Endothelial cell of umbilical vein (primary cell): Measurements from ENCODE around the gene AUTS2. TPM values are rescaled to one million over a fixed set of nuclear protein-coding genes. Genes with fewer than 3 reads are reported as not detected.

Experiments used
- BruUV-seq: library from RNA; stranded (reverse); fragments of 400-500 nt; replicated peaks from 2 replicates; lab custom pipeline; 2021; lab: Mats Ljungman, UMichigan
- CTCF ChIA-PET: fragments of 300-600, 350-600 bp; sonication (Branson Sonifier 250); formaldehyde crosslinking; loops from one replicate; lab custom pipeline; 2021; ENCODE audit warnings: antibody characterized with exemption, inconsistent platforms; lab: Charles Lee
- POLR2A ChIA-PET: fragments of 300-600, 350-600 bp; sonication (Branson Sonifier 250); formaldehyde crosslinking; loops from one replicate; lab custom pipeline; 2021; ENCODE audit warnings: antibody characterized with exemption, inconsistent platforms; lab: Charles Lee
- DNase-seq: peaks from one replicate; pipeline ENCODE4 v3.0.0-alpha.2; 2011; ENCODE audit warnings: low read depth, low spot score
- FAIRE-seq: peaks from 2 replicates; lab custom pipeline; 2011; peaks lifted over from hg19 to GRCh38; lab: Jason Lieb, UNC
- H2AFZ ChIP-seq: 2 replicates; pipeline ENCODE4 v1.6.0; 2012; ENCODE audit warnings: low read depth, low read length, control low read depth, inconsistent platforms
- H3K27ac ChIP-seq: 2 replicates; pipeline ENCODE4 v1.5.1; 2011; ENCODE audit warnings: low read depth, mild to moderate bottlenecking, control low read depth, low read length, moderate library complexity; ENCODE audit not compliant: insufficient read depth
- H3K27me3 ChIP-seq, 2 experiments: 2 replicates each; pipeline versions ENCODE4 v1.6.0 to v1.6.1; 2011; ENCODE audit warnings: low read length in 2 of 2, mixed read lengths in 1 of 2; ENCODE audit not compliant: control insufficient read depth in 2 of 2, insufficient read depth in 2 of 2
- H3K36me3 ChIP-seq, 2 experiments: 2 replicates in 1 of 2; 3 replicates in 1 of 2; pipeline ENCODE4 v1.5.1; 2011; ENCODE audit warnings: low read length in 2 of 2, mild to moderate bottlenecking in 1 of 2, moderate library complexity in 1 of 2; ENCODE audit not compliant: control insufficient read depth in 2 of 2, insufficient read depth in 2 of 2; ENCODE audit errors: extremely low read depth in 1 of 2
- H3K4me1 ChIP-seq: 3 replicates; pipeline ENCODE4 v1.5.1; 2011; ENCODE audit warnings: mild to moderate bottlenecking, low read length; ENCODE audit not compliant: control insufficient read depth, insufficient read depth; ENCODE audit errors: extremely low read depth
- H3K4me2 ChIP-seq: 2 replicates; pipeline ENCODE4 v1.6.1; 2011; ENCODE audit warnings: low read length, control low read depth, mixed read lengths; ENCODE audit not compliant: insufficient read depth
- H3K4me3 ChIP-seq, 3 experiments: fragments of 200-600 bp in 1 of 3; sonication (generic), shearing (Covaris generic) in 1 of 3; replicated peaks in 1 of 3; 2 replicates each; pipeline ENCODE4 v1.5.1; 2011 to 2016; ENCODE audit warnings: control low read depth in 3 of 3, low read length in 3 of 3, mild to moderate bottlenecking in 2 of 3, inconsistent platforms in 1 of 3, low read depth in 1 of 3, moderate library complexity in 1 of 3; ENCODE audit not compliant: insufficient read depth in 1 of 3
- H3K79me2 ChIP-seq: 2 replicates; pipeline ENCODE4 v1.6.0; 2012; ENCODE audit warnings: low read length, inconsistent platforms; ENCODE audit not compliant: control insufficient read depth, insufficient read depth
- H3K9ac ChIP-seq: replicated peaks from 2 replicates; pipeline ENCODE3; 2011; ENCODE audit warnings: low read length, control low read depth; ENCODE audit not compliant: insufficient read depth; ENCODE audit errors: extremely low read depth
- H3K9me1 ChIP-seq: replicated peaks from 3 replicates; pipeline ENCODE4 v1.6.0; 2011; ENCODE audit warnings: mild to moderate bottlenecking, low read length; ENCODE audit not compliant: control insufficient read depth, insufficient read depth; ENCODE audit errors: extremely low read depth
- H3K9me3 ChIP-seq: replicated peaks from 2 replicates; pipeline ENCODE4 v1.5.1; 2012; ENCODE audit warnings: low read length, inconsistent platforms; ENCODE audit not compliant: control insufficient read depth, insufficient read depth
- H4K20me1 ChIP-seq: replicated peaks from 2 replicates; pipeline ENCODE3; 2011; ENCODE audit warnings: mild to moderate bottlenecking, low read length; ENCODE audit not compliant: control insufficient read depth, insufficient read depth; ENCODE audit errors: extremely low read depth
- CTCF ChIP-seq, 2 donors: IDR thresholded peaks; 1 replicate in 1 of 2; 2 replicates in 1 of 2; pipeline ENCODE4 v1.5.1; 2011; ENCODE audit warnings: low read length in 2 of 2, mild to moderate bottlenecking in 2 of 2, moderate library complexity in 2 of 2, control low read depth in 1 of 2, inconsistent platforms in 1 of 2, low read depth in 1 of 2; ENCODE audit not compliant: insufficient read depth in 1 of 2; ENCODE audit errors: extremely low read depth in 1 of 2
- FOS ChIP-seq: IDR thresholded peaks from 2 replicates; pipeline ENCODE4 v1.6.1; 2011; ENCODE audit warnings: mild to moderate bottlenecking, low read length, moderate library complexity, borderline replicate concordance; ENCODE audit not compliant: insufficient read depth
- GATA2 ChIP-seq: IDR thresholded peaks from 2 replicates; pipeline ENCODE4 v1.7.0; 2011; ENCODE audit warnings: low read depth, mild to moderate bottlenecking, moderate library complexity, mixed read lengths, low read length; ENCODE audit not compliant: insufficient read length, insufficient read depth
- dilution Hi-C: fragments of 300-500 bp; cut with MboI; formaldehyde crosslinking; loops from one replicate; pipeline ENCODE4 v1.15.0; 2019; ENCODE audit warnings: low sequenced_read_pairs; ENCODE audit not compliant: extremely low pct_ligation_motif_present
- intact Hi-C: fragments of 100-400 bp; cut with micrococcal nuclease; formaldehyde crosslinking; loops from one replicate; pipeline ENCODE4 v1.10.0; 2022
- polyA plus RNA-seq, 4 experiments: library from polyadenylated mRNA; depleted of rRNA in 3 of 4; stranded (reverse) in 3 of 4; unstranded in 1 of 4; fragments of >200 nt; gene quantifications; 2 replicates each; pipeline versions ENCODE4 v1.2.1 to v1.2.3, GENCODE V29; 2011 to 2012; ENCODE audit warnings: missing spikeins in 1 of 4
- total RNA-seq: library from RNA; stranded (reverse); gene quantifications from 2 replicates; pipeline ENCODE4 v1.2.3, GENCODE V29; 2021

AUTS2 gene
- total and polyA plus RNA-seq, 2 donors (not counting 3 experiments of a cell fraction or from before 2014, with no cell fraction given) = 0.59 to 8.0 TPM

GRCh38 chr7:70645876-70646351 is 1047.6 kb downstream of the AUTS2 start:
- no peak for FAIRE-seq
- ChIA-PET CTCF (no interaction called here), POLR2A (no interaction called here)
- Histone ChIP-seq H3K9me3 (no peaks in the 10 kb centered on the region), H3K9me1 (no peaks in the 10 kb centered on the region), H3K4me3 (no peak overlapping the region), H3K4me1 (no peaks in the 10 kb centered on the region), H2AFZ (no peak overlapping the region), H3K27me3 (no peaks in the 10 kb centered on the region), H3K4me2 (no peak overlapping the region), H4K20me1 (no peaks in the 10 kb centered on the region), H3K79me2 (no peaks in the 10 kb centered on the region), H3K9ac (no peak overlapping the region), H3K27ac (no peak overlapping the region), H3K36me3 (no peaks in the 10 kb centered on the region)
- no peak for DNase-seq
- intact Hi-C loops = no loop called here
- no peak for TF ChIP-seq CTCF (IDR thresholded peaks at IDR 0.05; ENCODE audit: extremely low read depth in 1 of 2, insufficient read depth in 1 of 2, low read depth in 1 of 2, low read length in 2 of 2)
- BruUV-seq = no TSS peak
- dilution Hi-C loops = no loop called here

GRCh38 chr7:70646536-70647248 is 1048.4 kb downstream of the AUTS2 start:
- Histone ChIP-seq H3K27me3 (no peaks in the 10 kb centered on the region), H3K4me2 (no peak overlapping the region), H3K4me3 (no peak overlapping the region), H3K9ac (no peak overlapping the region), H3K79me2 (no peaks in the 10 kb centered on the region), H2AFZ (no peak overlapping the region), H4K20me1 (no peaks in the 10 kb centered on the region), H3K36me3 (no peaks in the 10 kb centered on the region), H3K4me1 (no peaks in the 10 kb centered on the region), H3K9me1 (no peaks in the 10 kb centered on the region), H3K27ac (no peak overlapping the region), H3K9me3 (no peaks in the 10 kb centered on the region)
- BruUV-seq = no TSS peak
- DNase-seq (no peak), FAIRE-seq (no peak)
- intact Hi-C loops = no loop called here
- TF ChIP-seq CTCF (IDR thresholded peaks at IDR 0.05; ENCODE audit: extremely low read depth in 1 of 2, insufficient read depth in 1 of 2, low read depth in 1 of 2, low read length in 2 of 2) = no peak
- no peak for TF ChIP-seq GATA2
- TF ChIP-seq FOS = no peak
- CTCF ChIA-PET = no interaction called here
- POLR2A ChIA-PET = no interaction called here
- dilution Hi-C loops = no loop called here
